Upper lobe of left lung (tissue), 4 donors: ENCODE measurements around the gene TMEM134.

ENCODE experiments used
- CTCF ChIP-seq, 6 experiments: fragments of 450-650 bp in 4 of 6; fragments of 200-600 bp in 2 of 6; sonication (generic) in 2 of 6; IDR thresholded peaks; one replicate each; pipeline ENCODE4 v1.5.1; 2016 to 2019; ENCODE audit warnings: antibody characterized with exemption in 6 of 6
- POLR2A ChIP-seq, 4 donors: fragments of 450-650 bp; IDR thresholded peaks; one replicate each; pipeline ENCODE4 v1.5.1; 2016 to 2017; ENCODE audit warnings: antibody characterized with exemption in 4 of 4, mild to moderate bottlenecking in 2 of 4
- POLR2AphosphoS5 ChIP-seq, 2 donors: sonication (generic); formaldehyde crosslinking; IDR thresholded peaks; one replicate each; pipeline ENCODE4 v1.5.1; 2017; ENCODE audit warnings: antibody characterized with exemption in 2 of 2

GRCh38 chr11:67442504-67443404, 26.3 kb downstream of the TMEM134 start:
- TF ChIP-seq POLR2AphosphoS5 (IDR thresholded peaks at IDR 0.05) = no peak
- no peak for TF ChIP-seq CTCF (IDR thresholded peaks at IDR 0.05)
- no peak for TF ChIP-seq POLR2A (IDR thresholded peaks at IDR 0.05)
